ENCODE measurements around the gene INPP4A.

DNA sequence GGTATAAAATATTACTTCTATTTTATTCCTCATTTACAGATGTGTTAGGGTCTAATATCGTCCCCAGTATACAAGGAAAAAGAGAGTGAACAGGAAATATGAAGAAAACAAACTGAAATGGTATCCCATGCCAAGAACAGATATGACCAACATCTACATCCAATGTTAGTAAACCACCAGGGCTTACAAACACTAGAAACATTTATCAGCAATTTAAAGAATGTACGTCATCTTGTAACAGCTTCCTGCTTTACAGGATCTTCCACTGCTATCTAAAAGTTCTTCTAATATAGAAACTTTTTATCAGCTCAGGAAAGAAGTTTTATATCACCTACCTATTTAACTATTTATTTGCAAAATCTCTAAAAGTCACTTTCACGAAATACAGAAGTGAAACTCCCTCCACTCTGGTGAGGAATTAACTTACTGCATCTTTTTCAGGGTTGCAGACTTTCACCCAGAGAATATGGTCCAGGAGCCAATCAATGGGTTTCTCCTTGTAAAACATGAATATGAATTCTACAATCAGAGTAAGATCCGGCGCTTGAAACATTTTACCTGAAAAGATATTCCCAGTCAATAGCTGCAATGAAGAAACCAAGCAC, 198.9 kb downstream of the INPP4A start:
- no peak for TF ChIP-seq CTCF (IDR thresholded peaks at IDR 0.05)
- TF ChIP-seq POLR2A (IDR thresholded peaks at IDR 0.05) = no peak
- no peak for TF ChIP-seq POLR2AphosphoS5 (IDR thresholded peaks at IDR 0.05)
